ENCODE measurements around the gene YWHAE. TPM values are rescaled to one million over a fixed set of nuclear protein-coding genes. Genes with fewer than 3 reads are reported as not detected.

Gene YWHAE
- total RNA-seq, 1 experiment from 2014 or later = 956 TPM

DNA sequence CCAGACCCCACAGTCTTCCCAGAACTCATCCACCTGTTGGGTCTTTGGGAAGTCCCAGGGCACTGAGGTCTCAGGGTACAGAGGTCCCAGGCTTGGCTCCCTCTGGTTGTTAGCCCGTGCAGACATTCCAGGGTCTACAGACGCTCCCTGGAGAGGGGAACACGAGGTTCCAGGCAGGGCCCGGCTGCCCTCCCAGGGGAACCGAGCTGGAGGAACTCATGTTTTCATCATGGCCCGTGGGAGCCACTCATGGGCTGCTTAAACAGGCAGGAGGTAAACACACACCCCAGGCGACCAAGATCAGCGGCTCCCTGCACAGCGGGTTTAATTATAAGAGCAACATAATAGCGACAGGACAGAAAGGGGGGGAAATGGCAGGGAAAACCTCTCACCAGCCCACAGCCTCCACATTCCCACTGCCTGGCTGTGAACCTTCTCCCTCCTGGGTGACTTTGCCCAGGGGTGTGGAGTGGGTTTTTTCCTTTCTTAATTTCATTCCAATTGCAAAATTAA is 84.1 kb downstream of the YWHAE start:
- intact Hi-C loops (cut with micrococcal nuclease; ENCODE audit: unreplicated experiment) = no loop called here
- DNase-seq = no peak
- no peak overlapping the region for H3K4me3 ChIP-seq (ENCODE audit: low read depth, low read length)
- H3K36me3 ChIP-seq (ENCODE audit: control insufficient read depth, insufficient read depth, low read length) = no peaks in the 10 kb centered on the region
- CTCF ChIA-PET = no interaction called here
- H3K27me3 ChIP-seq (replicated peaks; ENCODE audit: control insufficient read depth, insufficient read depth, low read length) = no peaks in the 10 kb centered on the region
- BruUV-seq (replicated peaks) = no TSS peak
- peaks cover 11% of the 10 kb centered on the region for H3K27me3 Mint-ChIP-seq (ENCODE audit: insufficient read depth, unreplicated experiment)
- no peaks in the 10 kb centered on the region for H3K9me3 Mint-ChIP-seq (ENCODE audit: unreplicated experiment)
- no peaks in the 10 kb centered on the region for H3K4me1 ChIP-seq
- no peak overlapping the region for H3K27ac Mint-ChIP-seq (ENCODE audit: unreplicated experiment)
- peaks cover 6% of the 10 kb centered on the region for H3K4me1 Mint-ChIP-seq (ENCODE audit: low read depth, unreplicated experiment)
- TF ChIP-seq, protein P1, sequence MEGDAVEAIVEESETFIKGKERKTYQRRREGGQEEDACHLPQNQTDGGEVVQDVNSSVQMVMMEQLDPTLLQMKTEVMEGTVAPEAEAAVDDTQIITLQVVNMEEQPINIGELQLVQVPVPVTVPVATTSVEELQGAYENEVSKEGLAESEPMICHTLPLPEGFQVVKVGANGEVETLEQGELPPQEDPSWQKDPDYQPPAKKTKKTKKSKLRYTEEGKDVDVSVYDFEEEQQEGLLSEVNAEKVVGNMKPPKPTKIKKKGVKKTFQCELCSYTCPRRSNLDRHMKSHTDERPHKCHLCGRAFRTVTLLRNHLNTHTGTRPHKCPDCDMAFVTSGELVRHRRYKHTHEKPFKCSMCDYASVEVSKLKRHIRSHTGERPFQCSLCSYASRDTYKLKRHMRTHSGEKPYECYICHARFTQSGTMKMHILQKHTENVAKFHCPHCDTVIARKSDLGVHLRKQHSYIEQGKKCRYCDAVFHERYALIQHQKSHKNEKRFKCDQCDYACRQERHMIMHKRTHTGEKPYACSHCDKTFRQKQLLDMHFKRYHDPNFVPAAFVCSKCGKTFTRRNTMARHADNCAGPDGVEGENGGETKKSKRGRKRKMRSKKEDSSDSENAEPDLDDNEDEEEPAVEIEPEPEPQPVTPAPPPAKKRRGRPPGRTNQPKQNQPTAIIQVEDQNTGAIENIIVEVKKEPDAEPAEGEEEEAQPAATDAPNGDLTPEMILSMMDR (IDR thresholded peaks at IDR 0.05; ENCODE audit: insufficient read depth in 1 of 2, low read depth in 1 of 2, low read length in 1 of 2, severe bottlenecking in 1 of 2, unreplicated experiment in 1 of 2) = no peak
- H3K4me3 Mint-ChIP-seq (ENCODE audit: unreplicated experiment) = no peak overlapping the region
- no peaks in the 10 kb centered on the region for H3K9me3 ChIP-seq
- POLR2A ChIA-PET = no interaction called here
- no peaks in the 10 kb centered on the region for H3K36me3 Mint-ChIP-seq (ENCODE audit: insufficient read depth, unreplicated experiment)

DNA sequence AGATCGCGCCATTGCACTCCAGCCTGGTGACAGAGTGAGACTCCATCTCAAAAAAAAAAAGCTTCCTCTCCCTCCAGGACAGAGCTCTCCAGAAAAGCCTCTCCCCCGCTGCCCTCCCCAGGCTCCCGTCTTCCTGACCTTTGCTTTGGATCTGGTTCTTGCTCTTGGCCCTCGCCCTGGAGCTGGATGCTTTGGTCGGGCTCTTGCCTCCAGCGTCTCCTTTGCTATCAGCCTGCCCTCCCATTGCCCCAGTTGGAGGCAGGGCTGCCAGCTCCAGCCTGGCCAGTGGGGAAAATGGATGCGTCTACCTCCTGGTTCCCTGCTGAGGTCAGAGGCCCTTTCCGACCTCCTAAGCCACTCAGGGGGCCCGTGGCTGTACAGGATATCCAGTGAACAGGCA is 84.6 kb downstream of the YWHAE start:
- no peak overlapping the region for H3K4me3 Mint-ChIP-seq (ENCODE audit: unreplicated experiment)
- DNase-seq = no peak
- no peak overlapping the region for H3K27ac Mint-ChIP-seq (ENCODE audit: unreplicated experiment)
- BruUV-seq (replicated peaks) = no TSS peak
- CTCF ChIA-PET = no interaction called here
- Histone ChIP-seq H3K9me3 (no peaks in the 10 kb centered on the region), H3K27me3 (replicated peaks; ENCODE audit: control insufficient read depth, insufficient read depth, low read length) (no peaks in the 10 kb centered on the region), H3K4me3 (ENCODE audit: low read depth, low read length) (no peak overlapping the region), H3K4me1 (no peaks in the 10 kb centered on the region), H3K36me3 (ENCODE audit: control insufficient read depth, insufficient read depth, low read length) (no peaks in the 10 kb centered on the region)
- H3K9me3 Mint-ChIP-seq (ENCODE audit: unreplicated experiment) = no peaks in the 10 kb centered on the region
- no peaks in the 10 kb centered on the region for H3K36me3 Mint-ChIP-seq (ENCODE audit: insufficient read depth, unreplicated experiment)
- intact Hi-C loops (cut with micrococcal nuclease; ENCODE audit: unreplicated experiment) = no loop called here
- peaks cover 8% of the 10 kb centered on the region for H3K27me3 Mint-ChIP-seq (ENCODE audit: insufficient read depth, unreplicated experiment)
- TF ChIP-seq, protein P1 (IDR thresholded peaks at IDR 0.05; ENCODE audit: insufficient read depth in 1 of 2, low read depth in 1 of 2, low read length in 1 of 2, severe bottlenecking in 1 of 2, unreplicated experiment in 1 of 2) = no peak
- H3K4me1 Mint-ChIP-seq (ENCODE audit: low read depth, unreplicated experiment) = peaks cover 6% of the 10 kb centered on the region
- POLR2A ChIA-PET = no interaction called here

DNA sequence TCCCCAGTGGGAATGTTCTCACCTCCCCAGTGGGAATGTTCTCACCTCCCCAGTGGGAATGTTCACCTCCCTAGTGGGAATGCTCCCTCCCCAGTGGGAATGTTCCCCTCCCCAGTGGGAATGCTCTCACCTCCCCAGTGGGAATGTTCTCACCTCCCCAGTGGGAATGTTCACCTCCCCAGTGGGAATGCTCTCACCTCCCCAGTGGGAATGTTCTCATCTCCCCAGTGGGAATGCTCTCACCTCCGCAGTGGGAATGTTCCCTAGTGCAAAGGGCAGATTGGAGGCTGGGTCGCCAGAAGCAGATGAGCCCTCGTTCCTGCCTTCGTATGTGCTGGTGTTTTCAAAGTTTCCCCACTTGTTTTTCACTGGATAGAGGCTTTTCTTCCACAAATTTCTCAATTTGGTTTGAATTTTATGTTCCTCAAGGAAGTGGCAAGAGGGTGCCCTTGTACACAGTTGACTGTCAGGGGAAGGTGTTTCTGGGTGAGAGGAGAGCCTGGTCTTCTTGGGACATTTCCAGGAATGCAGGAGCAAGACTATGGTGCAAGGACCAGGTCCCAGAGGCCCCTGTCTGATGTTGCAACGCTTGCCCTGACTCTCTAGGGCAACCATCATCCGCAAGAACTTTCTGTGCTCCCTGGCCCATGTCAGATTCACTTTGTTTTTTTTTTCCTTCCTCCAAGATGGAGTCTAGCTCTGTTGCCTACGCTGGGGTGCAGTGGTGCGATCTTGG is 86.6 kb downstream of the YWHAE start:
- TF ChIP-seq, protein P1 (IDR thresholded peaks at IDR 0.05; ENCODE audit: insufficient read depth in 1 of 2, low read depth in 1 of 2, low read length in 1 of 2, severe bottlenecking in 1 of 2, unreplicated experiment in 1 of 2) = no peak
- Mint-ChIP-seq H3K36me3 (ENCODE audit: insufficient read depth, unreplicated experiment) (no peaks in the 10 kb centered on the region), H3K9me3 (ENCODE audit: unreplicated experiment) (no peaks in the 10 kb centered on the region), H3K4me1 (ENCODE audit: low read depth, unreplicated experiment) (peaks cover 6% of the 10 kb centered on the region), H3K27ac (ENCODE audit: unreplicated experiment) (no peak overlapping the region), H3K27me3 (ENCODE audit: insufficient read depth, unreplicated experiment) (peaks cover 6% of the 10 kb centered on the region), H3K4me3 (ENCODE audit: unreplicated experiment) (no peak overlapping the region)
- Histone ChIP-seq H3K4me1 (no peaks in the 10 kb centered on the region), H3K27me3 (replicated peaks; ENCODE audit: control insufficient read depth, insufficient read depth, low read length) (no peaks in the 10 kb centered on the region), H3K4me3 (ENCODE audit: low read depth, low read length) (no peak overlapping the region), H3K9me3 (no peaks in the 10 kb centered on the region), H3K36me3 (ENCODE audit: control insufficient read depth, insufficient read depth, low read length) (no peaks in the 10 kb centered on the region)
- BruUV-seq (replicated peaks) = no TSS peak
- no peak for DNase-seq
- CTCF ChIA-PET = no interaction called here
- intact Hi-C loops (cut with micrococcal nuclease; ENCODE audit: unreplicated experiment) = no loop called here
- POLR2A ChIA-PET = no interaction called here
